NCI-H2081 (cell line): ENCODE measurements around the gene GTPBP10.
"Not testable (repeated sequence)": the region's sequence is repeated elsewhere in the genome, so short reads cannot be mapped to it uniquely, and the experiment has no call there.

ENCODE experiments used
- DNase-seq, 2 experiments: peaks; one replicate each; lab custom pipeline; 2025; lab: John Stamatoyannopoulos, UW

GTPBP10 gene, protein sequence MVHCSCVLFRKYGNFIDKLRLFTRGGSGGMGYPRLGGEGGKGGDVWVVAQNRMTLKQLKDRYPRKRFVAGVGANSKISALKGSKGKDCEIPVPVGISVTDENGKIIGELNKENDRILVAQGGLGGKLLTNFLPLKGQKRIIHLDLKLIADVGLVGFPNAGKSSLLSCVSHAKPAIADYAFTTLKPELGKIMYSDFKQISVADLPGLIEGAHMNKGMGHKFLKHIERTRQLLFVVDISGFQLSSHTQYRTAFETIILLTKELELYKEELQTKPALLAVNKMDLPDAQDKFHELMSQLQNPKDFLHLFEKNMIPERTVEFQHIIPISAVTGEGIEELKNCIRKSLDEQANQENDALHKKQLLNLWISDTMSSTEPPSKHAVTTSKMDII

DNA sequence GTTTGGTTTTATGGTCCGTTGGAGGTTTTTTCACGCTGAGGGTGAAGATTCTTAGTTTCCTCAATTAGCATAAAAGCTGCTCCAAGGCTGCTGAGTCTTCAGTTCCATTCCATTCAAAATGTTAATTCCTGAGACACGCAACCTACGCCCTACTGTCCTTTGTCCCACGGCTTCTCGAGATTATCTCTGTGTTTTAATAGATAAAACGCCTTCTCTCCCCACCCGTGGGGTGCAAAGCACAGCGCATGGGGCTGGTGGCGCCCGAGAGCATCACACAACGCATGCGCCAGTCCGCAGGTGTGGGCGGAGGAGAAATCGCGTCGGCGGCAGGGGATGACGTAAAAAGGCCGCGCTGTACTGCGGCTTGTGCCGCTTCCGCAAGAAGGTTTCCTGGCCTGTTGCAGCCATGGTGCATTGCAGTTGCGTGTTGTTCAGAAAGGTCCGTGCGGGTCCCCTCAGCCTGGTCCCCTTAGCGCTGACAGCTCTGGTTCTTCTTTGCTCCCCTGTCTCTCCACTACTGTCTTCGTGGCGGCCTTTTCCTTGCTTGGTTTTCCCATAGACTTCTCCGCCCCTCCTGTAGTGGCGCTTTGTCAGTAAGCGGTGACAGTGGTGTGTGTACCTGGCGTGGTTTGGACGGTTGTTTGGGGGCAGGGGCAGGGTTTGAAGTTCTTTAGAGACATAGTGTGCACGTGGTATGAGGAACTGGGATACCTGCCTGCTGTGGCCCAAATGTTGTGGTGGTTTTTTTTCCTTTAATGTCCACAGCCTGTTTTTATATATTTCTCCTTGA, at the start of gene GTPBP10:
Gene GTPBP10, plus strand, starts transcription at position 381 of the 790 bp plus-strand sequence. Its CDS starts 26 bp downstream, at position 407.
- peak; percentile 96 to 98 for DNase-seq

DNA sequence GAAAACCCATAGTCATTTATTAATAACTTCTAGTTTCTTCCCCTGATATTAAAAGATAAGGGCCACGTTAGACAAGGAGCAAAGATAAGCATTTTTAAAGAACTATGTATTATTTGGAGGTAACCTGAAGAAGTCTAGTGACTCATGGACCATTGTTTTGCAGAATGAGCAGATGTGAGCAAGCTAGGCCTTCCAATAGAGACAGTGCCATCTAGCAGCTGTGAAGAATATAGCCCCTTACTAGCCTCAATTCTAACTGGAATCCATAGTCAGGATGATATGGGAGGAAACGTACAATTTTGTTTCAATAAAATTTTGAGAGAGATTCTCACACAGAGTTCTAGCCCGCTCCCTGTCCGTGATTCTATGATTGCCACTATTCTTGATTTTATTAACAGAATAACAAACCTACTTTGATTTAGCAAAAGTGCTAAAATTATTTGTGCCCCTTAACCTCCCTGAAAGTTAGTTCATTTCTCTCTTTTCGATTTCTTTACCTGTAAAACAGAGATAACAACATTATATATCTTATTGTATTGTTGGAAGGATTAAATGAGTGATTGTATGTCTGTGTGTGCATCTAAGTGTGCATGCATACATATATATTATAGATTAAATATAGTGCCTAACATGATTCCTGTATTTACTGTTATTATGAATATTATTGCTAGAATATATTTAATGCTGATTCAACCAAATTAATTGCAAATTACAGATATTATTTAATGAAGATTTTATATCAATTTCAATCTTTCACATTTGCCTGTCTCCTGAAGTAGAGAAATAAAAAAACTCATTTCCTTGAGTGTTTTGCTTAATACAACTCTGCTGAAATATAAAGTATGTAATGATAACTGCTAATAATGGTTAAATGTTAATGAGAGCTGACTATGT, 48.1 kb upstream of the GTPBP10 start:
- DNase-seq = peak; percentile 22 to 67

DNA sequence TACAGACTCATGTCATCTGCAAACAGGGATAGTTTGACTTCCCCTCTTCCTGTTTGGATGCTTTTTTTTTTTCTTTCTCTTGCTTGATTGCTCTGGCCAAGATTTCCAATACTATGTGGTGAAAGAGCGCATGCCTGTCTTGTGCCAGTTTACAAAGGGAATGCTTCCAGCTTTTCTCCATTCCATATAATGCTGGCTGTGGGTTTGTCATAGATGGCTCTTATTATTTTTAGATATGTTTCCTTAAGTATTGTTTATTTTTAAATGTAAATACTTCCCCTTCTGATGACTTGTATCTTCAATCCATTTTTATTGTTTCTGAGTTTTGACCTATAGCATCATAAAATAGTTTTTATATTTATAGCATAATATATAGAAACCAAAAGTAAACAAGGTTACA, 43.3 kb upstream of the GTPBP10 start:
- no peak for DNase-seq

DNA sequence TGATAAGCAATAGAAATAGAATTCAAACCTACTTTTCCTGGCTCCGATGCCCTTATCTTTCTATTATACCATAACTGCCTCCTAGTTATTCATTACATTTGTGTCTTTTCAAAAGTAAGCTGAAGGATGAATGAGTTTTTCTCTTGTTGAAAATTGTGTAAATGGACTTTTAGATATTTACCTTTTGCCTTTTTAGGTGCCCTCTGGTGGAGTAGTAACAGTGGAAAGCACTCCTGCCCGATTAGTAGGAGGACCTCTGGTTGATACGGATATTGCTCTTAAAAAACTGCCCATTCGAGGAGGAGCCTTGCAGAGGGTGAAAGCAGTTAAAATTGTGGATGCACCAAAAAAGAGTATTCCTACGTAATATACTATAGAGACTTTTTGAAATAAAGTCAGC, 36.6 kb upstream of the GTPBP10 start:
- DNase-seq = no peak

DNA sequence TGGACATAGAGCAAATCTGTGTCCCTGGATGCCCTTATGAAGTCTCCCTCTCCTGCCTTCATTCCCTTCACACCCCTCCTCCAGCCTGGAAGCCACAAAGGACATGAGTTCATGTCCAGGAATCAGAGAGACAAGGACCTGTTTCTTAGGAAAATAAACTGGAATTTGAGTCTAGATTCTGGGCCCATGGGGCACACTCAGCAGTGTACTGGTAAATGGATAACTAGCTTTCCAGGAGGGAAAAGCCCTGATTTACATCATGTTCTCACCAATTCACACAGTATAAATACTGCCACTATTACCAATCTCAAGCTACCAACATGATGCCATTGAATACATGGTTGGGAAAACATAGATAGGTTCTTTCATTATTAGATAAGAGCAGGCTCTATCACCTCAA, 35.3 kb upstream of the GTPBP10 start:
- no peak for DNase-seq

DNA sequence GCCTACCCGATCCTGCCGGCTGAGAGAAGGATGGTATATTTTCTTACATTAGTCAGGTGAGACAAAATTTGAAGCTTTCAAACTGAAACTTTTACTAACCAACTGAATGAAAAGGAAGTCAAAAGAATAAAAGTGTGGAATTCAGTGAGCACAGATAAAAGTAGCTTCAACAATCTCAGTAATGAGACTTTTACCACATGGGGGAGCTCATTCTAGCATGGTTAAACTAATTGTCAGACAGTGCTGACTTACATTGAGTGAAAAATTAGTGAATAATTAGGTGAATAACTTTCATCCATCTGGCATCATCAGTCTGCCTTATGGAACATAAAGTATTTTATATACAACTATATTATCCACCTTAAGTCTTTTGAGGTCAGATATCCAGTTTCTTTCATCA, 33.8 kb upstream of the GTPBP10 start:
- no peak for DNase-seq

DNA sequence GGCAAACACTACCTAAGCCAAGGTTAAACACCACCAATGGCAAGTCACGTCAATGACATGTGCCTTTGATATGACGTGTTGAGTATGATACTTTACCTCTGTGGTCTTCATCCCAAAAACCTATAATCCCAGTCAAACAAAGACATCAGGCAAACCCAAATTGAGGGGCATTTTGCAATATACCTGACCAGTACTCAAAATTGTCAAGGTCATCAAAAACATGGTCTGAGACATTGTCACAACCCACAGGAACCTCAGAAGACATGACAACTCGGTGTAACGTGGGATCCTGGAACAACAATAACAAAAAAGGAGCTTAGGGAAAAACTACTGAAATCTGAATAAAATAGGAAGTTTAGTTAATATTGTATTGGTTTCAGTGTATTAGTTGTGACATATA, 32.6 kb upstream of the GTPBP10 start:
- no peak for DNase-seq

DNA sequence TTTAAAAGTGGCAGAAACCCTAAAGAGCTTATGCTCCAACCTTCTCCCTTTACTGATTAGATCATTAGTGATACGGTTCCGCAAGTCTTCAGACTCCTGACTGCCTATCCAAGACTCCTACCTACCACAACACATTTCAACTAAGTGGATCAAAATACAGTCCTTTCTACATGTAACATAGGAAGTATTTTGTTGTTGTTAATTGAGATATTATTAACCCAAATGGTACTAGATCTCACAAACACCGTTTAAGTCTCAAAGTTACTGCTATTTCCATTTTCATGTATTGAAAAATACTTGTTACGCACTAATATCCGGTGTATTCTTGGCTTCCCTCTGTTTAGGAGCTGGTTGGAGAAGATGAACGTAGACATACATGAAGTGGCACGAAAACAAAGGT, 26.5 kb upstream of the GTPBP10 start:
- DNase-seq = no peak

DNA sequence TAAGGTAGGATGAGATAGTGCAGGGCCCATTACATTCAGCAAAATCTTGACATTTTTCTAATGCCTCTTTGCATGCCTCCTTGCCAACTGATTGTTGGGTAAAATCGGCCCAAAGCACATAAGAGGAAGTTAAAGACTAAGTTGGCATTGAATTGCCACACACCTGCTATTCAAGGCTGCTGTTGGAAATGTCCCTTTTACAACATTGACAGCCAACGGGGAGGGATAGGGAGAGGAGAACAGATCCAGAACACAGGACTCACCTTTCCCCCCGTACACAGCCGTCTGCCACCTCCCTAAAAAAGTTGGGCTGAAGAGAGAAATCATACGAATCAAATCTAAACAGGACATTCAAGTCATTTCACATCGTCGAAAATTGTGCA, 26.1 kb upstream of the GTPBP10 start:
- DNase-seq = no peak

DNA sequence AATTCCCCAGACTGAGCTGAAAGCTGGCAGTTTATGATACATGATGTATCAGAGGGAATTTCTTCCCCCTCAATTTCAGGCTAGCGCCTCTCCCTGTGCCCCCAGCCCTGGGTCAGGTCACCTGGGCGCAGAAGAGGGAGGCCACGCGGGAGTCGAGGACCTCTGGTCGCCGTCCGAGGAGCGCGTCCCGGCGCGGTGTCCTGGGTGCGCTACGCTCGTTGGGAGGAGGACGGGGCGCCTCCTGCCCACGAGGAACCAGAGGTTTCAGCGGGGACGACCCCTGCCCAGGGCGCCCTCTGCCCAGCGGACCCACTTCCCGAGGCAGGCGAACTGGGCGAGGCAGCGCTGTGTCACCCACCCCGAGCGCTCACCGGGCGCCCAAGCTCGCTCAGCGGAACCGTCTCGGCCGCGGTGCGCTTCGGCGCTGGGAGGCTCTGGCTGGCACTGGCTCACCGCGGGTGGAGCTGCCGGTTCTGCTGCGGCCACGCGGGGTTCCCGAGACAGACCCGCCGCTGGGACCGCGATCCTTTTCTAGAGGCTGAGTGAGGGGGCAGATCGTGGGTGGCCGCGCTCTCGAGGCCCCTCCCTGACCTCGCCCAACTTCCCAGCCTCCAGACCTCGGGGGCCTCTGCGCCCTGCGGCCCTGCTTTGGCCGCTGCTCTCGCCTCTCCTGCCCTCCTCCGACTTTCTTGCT, 25.6 kb upstream of the GTPBP10 start, which contains the start of gene FAM237B:
Gene FAM237B, minus strand, starts transcription at position 504 of the 694 bp plus-strand sequence. CDS start 1,556 bp downstream, outside the sequence.
- DNase-seq = peak; percentile 9 to 26

DNA sequence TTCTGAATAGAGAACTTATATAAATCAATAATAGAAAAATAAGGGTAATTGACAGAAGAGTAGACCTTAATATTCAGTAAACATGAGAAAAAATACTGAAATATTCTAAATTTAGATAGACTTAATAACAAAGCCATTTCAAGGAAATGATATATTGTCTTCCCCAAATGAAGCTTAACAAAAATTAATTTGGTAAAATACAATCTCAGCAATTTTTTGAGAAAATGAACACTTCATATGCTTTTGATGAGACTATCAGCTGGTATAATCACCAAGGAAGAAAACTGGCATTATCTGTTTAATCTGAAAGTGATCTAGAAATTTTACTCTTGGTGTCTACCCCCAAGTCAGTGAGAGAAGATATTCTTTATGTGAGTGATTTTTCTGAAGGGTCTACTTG, 23.7 kb upstream of the GTPBP10 start:
- no peak for DNase-seq

DNA sequence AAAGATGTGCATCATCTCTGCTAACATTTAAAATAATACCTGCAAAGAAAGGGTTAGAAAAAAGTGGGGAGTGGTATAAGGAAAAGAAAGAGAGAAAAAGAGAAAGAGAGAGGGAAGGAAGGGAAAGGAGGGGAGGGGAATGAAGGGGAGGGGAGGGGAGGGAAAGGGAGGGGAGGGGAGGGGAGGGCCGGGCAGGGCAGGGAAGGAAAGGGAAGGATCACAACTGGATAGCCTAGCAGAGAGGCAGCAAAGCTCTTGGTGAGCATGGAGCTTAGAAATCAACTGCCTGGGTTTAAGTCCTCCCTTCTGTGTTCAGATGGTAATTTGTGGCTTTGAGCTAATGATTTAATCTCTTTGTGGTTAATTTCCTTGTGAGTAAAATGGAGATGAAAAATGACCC, 20.0 kb upstream of the GTPBP10 start:
- DNase-seq = no peak

DNA sequence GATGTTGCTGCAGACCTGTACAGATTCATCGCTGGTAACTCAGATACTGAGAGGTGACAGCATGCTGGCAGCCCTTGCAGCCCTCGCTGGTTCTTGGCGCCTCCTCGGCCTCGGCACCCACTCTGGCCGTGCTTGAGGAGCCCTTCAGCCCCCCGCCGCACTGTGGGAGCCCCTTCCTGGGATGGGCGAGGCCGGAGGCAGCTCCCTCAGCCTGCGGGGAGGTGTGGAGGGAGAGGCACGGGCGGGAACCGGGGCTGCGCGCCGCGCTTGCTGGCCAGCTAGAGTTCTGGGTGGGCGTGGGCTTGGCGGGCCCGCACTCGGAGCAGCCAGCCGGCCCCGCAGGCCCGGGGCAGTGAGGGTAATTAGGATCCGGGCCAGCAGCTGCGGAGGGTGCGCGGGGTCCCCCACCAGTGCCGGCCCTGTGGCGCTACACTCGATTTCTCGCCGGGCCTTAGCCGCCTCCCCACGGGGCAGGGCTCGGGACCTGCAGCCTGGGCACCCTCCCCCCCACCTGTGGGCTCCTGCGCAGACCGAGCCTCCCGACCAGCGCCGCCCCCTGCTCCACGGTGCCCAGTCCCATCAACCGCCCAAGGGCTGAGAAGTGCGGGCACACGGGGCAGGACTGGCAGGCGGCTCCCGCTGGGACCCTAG, 12.2 kb upstream of the GTPBP10 start:
- DNase-seq = no peak

DNA sequence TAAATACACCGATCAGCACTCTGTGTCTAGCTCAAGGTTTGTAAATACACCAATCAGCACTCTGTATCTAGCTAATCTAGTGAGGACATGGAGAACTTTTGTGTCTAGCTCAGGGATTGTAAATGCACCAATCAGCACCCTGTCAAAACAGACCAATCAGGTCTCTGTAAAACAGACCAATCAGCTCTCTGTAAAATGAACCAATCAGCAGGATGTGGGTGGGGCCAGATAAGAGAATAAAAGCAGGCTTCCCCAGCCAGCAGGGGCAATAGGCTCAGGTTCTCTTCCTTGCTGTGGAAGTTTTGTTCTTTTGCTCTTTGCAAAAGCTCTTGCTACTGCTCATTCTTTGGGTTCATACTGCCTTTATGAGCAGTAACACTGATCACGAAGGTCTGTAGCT, 11.6 kb upstream of the GTPBP10 start:
- DNase-seq = not testable (repeated sequence)

DNA sequence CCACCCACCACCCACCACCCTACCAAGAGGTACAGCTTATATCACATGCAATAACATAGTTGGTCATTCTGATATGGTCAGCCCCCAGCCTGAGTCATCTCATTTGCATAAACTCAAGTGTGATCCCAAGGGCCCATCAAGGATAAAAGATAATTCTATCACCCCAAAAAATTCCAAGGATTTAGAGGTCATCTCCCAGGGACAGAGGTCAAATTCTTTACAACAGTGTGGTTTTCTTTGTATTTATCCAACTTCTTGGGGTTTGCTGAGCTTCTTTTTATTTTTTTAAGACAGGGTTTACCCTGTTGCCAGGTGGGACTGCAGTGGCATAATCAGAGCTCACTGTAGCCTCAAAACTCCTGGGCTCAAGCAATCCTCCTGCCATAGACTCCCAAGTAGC, 9.4 kb upstream of the GTPBP10 start:
- no peak for DNase-seq

DNA sequence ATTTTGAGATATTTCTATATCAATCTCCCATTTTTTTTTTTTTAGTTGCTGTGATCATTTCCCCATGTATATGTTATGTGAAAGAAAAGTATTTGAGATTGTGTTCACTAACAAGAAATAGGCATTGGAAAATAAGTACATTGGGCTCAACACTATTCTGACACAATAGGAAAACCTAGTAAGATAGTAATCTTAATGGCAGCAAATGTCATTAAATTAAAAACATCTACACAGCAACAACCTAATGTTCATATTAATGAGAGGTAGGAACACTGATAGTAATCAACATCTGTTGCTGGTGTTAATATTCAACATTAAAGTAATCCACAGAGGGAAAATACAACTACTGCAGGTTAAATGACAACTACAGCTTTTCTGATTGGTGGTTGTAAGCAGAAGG, 1.5 kb upstream of the GTPBP10 start:
- DNase-seq = no peak

DNA sequence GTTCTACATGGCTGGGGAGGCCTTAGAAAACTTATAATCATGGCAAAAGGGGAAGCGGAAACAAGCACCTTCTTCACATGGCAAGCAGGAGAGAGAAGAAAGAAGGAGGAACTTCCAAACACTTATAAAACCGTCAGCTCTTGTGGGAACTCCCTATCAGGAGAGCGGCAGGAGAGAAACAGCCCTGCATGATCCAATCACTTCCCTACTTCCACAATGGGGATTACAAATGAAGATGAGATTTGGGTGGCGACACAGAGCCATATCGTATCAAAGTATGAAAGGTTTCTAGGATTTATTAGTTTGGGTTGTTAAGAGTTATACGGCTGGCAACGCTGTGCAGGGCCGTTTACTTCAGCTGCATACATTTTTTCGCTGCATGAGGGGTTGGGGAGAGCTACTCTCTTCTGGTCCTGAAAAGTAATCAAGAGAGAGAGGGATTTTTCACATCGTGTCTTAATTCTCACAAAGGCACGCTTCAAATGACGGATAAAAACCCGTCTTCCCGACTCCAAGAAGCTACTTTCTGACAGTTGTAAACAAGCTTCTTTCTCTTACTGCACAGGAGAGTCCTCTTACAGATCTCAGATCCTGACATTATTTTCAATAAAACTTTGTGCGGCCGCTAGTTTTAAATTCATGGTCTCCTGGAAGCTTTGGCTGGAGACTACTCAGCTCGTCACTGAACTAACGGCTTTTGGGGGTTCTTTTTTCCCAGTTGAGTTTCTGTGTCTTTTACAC, 751 bp upstream of the GTPBP10 start:
- peak; percentile 29 to 43 for DNase-seq

DNA sequence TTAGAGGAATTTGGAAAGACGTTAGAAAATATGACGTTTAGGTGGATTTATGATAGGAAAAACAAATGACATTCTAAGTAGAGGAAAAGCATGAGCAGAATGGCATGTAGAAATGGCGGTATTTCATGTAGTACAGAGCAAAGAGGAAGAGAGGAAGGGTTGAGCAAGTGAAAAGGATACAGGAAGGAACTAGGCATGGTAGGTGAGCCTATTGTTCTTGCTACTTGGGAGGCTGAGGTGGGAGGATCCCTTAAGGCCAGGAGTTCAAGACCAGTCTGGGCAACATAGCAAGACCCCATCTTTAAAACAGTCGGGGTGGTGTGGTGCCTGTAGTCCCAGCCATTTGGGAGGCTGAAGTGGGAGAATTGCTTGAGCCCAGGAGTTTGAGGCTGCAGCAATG, 1.2 kb downstream of the GTPBP10 start:
- peak in 1 of 2 experiments; percentile 13 for DNase-seq

DNA sequence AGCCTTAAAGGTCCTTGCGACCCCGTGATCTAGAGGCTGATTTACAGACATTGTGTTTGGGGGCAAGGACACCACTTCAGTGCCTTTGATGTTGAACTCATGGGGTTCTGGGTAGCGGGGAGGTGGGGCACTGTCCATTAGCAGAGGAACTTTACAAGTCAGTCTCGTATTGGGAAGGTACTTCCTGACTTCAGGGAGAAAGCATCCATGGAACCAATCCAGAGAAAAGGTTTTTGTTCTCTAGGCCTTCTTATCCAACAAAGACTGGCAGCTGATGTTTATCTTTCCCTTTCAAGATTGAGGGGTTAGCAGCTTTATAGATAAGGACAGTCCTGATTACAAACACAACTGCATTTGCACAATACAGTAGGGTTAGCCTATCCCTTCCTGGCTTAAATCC, 2.8 kb downstream of the GTPBP10 start:
- no peak for DNase-seq

DNA sequence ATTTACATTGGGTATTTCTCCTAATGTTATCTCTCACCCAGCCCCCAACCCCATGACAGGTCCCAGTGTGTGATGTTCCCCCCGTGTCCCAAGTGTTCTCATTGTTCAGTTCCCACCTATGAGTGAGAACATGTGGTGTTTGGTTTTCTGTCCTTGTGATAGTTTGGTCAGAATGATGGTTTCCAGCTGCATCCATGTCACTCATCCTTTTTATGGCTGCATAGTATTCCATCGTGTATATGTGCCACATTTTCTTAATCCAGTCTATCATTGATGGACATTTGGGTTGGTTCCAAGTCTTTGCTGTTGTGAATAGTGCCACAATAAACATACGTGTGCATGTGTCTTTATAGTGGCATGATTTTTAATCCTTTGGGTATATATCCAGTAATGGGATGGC, 3.5 kb downstream of the GTPBP10 start:
- DNase-seq = not testable (repeated sequence)
